Fibroblast of mammary gland (primary cell): ENCODE data around the gene ZNF225.
A peak's percentile ranks its signal among the peaks of the same experiment; 100 is the strongest.

Experiments used
- DNase-seq: peaks from one replicate; pipeline ENCODE4 v3.0.0-alpha.2; 2010; ENCODE audit warnings: low read depth
- H3K4me3 ChIP-seq: 2 replicates; pipeline ENCODE4 v1.5.1; 2011; ENCODE audit warnings: low read depth, mild to moderate bottlenecking, low read length, moderate library complexity; ENCODE audit not compliant: control insufficient read depth
- CTCF ChIP-seq: conservative IDR thresholded peaks from 2 replicates; pipeline ENCODE4 v1.5.1; 2011; ENCODE audit warnings: low read depth, low read length, inconsistent platforms; ENCODE audit not compliant: control insufficient read depth, insufficient read depth

ZNF225 gene

GRCh38 chr19:44113138-44113783, at the start of gene ZNF225:
Gene ZNF225, plus strand, starts transcription at chr19:44113399. Its CDS starts 2,429 bp downstream, at chr19:44115828.
- peak; percentile 98 for DNase-seq
- TF ChIP-seq CTCF = no peak
- peak within 1 kb of the TSS; percentile 96 for H3K4me3 ChIP-seq

- DNase-seq = no peak
- no peak for TF ChIP-seq CTCF
- no peak overlapping the region for H3K4me3 ChIP-seq
Observed at GRCh38 chr19:44066305-44066704, 46.9 kb upstream of the ZNF225 start.

DNA sequence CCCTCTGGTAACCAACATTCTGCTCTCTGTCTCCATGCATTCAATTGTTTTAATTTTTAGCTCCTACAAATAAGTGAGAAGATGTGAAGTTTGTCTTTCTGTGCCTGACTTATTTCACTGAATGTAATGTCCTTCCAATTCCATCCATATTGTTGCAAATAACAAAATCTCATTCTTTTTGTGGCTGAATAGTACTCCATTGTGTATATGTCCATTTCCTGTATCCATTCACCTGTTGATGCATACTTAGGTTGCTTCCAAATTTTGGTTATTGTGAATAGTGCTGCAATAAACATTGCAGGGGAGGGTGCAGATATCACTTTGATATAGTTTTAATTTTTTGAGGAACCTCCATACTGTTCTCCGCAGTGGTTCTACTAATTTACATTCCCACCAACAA, 43.8 kb upstream of the ZNF225 start:
- no peak for TF ChIP-seq CTCF
- DNase-seq = no peak
- H3K4me3 ChIP-seq = no peak overlapping the region

DNA sequence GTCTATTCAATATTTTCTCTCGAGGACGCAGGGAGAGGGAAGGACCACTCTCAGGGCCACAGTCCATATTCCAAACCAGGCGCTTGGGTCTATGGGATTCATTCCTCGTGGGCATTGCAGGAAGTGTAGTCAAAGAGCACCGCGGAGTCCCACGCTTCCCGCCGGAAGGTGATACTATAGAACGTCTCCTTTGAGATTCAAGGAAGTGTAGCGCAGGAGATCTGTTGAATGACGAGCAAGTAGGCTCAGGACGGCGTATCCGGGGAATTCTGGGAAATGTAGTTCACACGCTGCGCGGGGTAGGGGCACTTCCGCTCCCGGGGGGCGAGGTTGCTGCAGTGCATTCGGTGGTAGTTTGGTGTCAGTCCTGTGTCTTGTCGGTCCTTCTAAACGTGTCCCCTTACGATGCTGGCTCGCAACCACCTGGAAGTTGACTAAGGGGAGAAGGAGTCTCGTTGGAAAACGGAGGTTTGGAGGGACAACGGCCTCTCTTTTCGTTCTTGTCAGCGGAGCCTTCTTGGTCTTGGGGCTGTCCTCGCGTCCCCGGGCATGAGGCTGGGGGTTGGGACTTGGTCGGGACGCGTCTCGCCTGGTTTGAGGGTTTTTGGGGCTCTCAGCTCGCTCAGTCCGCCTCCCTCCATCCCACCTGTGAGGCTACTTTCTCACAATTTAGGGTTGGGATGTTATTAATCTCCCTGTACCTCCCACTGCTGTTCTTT, 41.2 kb upstream of the ZNF225 start, which contains the start of gene ZNF284:
Gene ZNF284 (plus strand): TSS at position 336 of the 719 bp plus-strand sequence. CDS start 4,231 bp downstream, outside the sequence.
- H3K4me3 ChIP-seq = peak within 1 kb of the TSS; percentile 92
- peak; percentile 89 for DNase-seq
- no peak for TF ChIP-seq CTCF

DNA sequence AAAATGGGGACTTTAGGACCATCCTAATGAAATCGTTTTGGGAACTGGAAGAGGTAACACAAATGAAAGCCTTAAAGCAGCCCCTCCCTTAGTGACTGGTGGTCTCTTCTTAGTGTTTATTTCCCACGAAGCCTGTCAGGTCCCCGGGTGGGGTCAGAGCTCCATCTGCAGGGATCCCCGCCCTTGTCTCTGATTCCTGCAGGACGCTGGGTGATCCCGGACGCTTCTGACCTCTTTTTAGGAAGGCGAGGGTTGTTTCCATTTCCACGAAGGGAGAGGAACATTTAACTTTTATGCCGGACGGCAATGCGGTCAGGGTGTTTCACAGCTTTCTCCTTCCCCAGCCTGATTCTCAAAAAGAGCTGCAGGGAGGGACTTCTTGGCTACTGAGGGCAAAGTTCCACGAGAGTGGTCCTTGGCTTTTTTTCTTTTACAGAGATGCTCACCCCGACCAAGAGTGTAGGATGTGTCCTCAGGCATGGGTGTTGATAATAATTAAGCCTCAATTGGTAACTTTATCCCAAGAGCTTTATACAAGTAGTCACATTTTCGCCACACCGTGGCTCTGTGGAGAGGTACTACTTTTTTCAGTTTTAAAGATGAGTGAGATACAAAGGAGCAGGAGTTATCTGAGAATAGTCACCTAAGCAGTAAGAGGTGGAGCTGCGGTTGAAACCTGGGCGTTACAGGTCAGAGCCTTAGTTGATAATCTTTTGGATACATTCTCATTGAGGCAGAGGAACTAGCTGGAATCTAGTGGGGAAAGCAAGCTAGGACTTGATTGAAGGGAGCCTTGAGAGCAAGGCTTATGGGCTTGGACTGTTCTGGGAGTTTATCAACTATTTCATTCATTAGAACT, 40.4 kb upstream of the ZNF225 start:
- peak overlapping the region; percentile 92 for H3K4me3 ChIP-seq
- DNase-seq = peak; percentile 8
- TF ChIP-seq CTCF = peak; percentile 10

- TF ChIP-seq CTCF = no peak
- H3K4me3 ChIP-seq = no peak overlapping the region
Observed at GRCh38 chr19:44076325-44076724, 36.9 kb upstream of the ZNF225 start.

More at GRCh38 chr19:44076325-44076724, 36.9 kb upstream of the ZNF225 start:
- DNase-seq = no peak
